SK-N-SH (cell line): ENCODE results near the gene GOLGA8S.
"Not testable (repeated sequence)": the region's sequence is repeated elsewhere in the genome, so short reads cannot be mapped to it uniquely, and the experiment has no call there.

Experiments
- CHD2 ChIP-seq: fragments of 150-350 bp; IDR thresholded peaks from 2 replicates; pipeline ENCODE4 v1.6.1; 2018; ENCODE audit warnings: low read length; ENCODE audit not compliant: partially characterized antibody
- CTCF ChIP-seq: fragments of 200-600 bp; sonication (generic); IDR thresholded peaks from 2 replicates; pipeline ENCODE4 v1.6.1; 2017; ENCODE audit warnings: antibody characterized with exemption, mild to moderate bottlenecking, moderate library complexity

GRCh38 chr15:23380700-23381099 lies 26.2 kb downstream of the GOLGA8S start:
- not testable (repeated sequence) for TF ChIP-seq CHD2, CTCF
